GM19467 (cell line): Measurements from ENCODE around the gene SPANXB1.
"Not testable (repeated sequence)": the region's sequence is repeated elsewhere in the genome, so short reads cannot be mapped to it uniquely, and the experiment has no call there.

Experiments
- ATAC-seq: cut with Tn5 transposase; IDR thresholded peaks from one replicate; pipeline ENCODE4 v1.9.1; 2021; ENCODE audit warnings: mild to moderate bottlenecking, moderate library complexity; ENCODE audit not compliant: unreplicated experiment

Gene SPANXB1, protein sequence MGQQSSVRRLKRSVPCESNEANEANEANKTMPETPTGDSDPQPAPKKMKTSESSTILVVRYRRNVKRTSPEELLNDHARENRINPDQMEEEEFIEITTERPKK

DNA sequence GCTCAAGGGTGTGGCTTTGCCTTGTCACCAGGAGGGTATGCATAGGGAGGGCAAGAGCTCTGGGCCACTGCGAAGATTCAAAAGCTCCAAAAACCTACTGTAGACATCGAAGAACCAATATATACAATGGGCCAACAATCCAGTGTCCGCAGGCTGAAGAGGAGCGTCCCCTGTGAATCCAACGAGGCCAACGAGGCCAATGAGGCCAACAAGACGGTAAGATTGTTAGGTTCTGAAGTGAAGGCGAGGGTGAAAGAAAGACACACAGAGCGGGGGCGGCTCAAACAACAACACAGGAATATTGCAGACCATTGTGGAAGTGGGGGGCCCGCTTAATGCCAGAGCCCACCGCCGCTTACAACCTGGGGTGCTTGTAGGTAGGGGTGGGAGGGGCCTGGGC is at the start of gene SPANXB1:
Gene SPANXB1, plus strand, starts transcription at position 27 of the 400 bp plus-strand sequence. Its CDS starts 100 bp downstream, at position 127.
- not testable (repeated sequence) for ATAC-seq

DNA sequence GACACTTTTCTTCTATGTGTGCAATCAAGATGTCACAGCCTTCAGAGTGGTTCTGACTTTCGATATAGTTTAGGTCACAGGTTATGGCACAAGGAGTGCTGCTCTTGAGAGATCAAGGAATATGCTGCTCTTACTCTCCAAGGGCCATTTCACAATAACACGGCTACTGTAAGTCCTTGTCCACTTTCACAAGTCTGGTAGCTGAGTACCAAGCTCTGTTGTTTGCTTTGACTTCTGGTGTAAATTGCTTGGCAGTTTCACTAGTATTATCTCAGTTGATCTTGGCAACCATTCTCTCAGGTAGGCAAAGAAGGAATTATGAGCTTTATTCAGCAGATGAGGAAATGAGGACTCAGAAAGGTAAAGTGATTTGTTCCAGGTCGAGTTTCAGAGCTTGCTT is 35.4 kb upstream of the SPANXB1 start:
- ATAC-seq, result no peak

DNA sequence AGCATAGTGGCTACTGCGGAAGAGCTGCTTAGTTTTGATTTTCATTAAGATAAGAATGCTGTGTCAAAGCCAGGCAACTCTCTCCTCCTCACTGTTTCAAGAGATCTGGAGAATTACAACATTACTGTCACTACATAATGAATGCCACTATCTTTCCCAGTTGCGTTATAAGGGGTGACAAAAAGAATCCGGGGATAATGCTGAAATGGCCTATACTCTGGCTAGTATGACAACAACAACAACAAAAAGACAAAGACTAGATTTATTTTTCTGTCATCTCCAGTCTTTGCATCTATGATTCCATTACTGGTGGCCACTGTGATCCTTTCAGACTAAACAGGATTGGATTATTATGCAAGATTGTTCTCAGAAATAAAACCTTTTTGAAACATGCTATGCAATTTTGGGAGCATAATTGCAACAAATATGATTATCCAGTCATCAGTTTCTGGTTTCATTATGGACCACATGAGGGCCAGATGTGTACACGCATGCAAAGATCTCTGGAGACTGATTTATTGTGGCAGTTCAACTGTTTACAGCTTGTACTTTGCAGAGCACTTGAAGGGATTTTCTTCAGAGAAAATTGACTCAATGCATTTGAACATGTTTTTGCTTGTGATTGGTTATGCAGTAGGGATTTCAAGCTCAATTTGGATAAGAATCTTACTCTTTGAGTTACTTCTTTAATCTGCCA is 31.1 kb upstream of the SPANXB1 start:
- no peak for ATAC-seq

DNA sequence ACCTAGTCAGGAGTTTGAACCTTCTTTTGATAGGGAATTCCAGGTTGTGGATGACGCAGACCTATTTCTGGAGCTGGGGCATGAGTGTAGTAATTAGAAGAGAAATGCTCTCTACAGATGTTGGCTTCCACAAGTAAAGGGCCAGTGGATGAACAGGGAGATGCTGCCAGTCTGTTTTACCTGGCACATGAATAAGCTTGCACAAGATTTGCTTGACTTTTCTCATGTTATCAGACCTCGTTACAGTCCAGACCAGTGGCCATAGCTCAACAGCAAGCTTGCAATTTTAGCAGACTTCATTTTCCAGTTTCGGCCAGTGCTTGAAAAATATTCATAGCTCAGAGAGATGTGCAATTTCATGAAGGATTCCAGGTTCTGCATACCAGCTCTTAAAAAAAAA is 26.9 kb upstream of the SPANXB1 start:
- ATAC-seq, result no peak

DNA sequence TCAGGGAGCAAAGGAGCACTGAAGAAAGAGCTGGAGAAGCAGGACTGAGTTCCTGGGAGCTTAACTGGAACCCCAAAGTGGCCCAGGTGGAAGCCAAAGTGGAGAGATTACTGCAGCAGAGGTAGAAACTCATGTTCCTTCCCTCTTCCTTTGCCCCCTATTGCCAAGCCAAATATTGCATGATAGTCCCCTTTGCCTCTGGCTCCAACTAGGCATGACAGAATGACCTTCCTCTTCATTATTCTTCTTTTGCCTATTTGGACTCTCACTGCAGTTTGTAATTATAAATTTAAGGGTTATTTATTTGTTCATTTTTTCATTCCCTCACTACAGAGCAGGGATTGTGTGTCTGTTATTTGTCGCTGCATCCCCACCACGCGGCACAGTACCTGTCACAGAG is 22.1 kb upstream of the SPANXB1 start:
- ATAC-seq, result no peak

DNA sequence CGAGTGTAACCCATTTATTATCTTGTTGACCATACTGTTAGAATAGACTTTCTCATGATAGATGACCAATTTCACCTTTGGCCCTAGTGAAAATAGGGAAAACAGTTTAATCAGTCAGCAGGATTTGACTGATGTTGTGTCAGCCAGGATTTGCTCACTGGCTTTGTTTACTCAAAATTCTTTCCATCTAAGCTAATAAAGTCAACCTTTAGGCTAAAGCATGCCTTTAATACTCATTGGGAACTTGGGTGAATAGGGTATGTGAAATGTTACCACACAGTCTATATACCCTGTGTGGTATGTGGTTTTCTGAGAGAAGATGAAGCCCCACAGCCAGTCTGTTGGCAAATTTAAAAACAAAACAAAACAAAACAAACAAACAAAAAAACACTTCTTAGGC is 18.7 kb upstream of the SPANXB1 start:
- ATAC-seq, result no peak

DNA sequence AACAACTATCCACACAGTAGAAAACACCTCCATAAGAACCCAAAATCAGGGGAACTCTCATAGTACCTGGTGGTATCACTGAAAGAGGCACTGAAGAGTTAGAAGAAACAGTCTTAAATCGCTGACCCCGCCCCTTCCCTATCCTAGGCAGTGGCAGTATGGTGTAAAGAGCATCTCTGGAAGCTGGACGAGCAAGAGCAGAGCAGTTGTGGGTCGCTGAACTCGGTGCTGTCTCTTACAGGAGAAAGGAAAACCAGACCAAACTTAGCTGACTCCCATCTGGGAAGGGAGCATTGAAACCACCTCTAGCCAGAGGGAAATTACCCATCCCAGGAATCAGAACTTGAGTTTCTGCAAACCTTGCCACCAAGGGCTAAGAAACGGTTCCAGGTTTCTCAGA is 2.8 kb downstream of the SPANXB1 start:
- ATAC-seq, result not testable (repeated sequence)

DNA sequence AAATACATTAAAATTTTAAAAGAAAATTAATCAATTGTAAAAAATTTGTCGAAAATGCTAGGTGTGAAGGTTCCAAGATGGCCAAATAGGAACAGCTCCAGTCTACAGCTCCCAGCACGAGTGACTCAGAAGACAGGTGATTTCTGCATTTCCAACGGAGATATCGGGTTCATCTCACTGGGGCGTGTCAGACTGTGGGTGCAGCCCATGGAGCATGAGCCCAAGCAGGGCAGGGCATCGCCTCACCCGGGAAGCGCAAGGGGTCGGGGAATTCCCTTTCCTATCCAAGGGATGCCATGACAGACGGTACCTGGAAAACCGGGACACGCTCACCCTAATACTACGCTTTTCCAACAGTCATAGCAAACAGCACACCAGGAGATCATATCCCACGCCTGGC is 41.9 kb downstream of the SPANXB1 start:
- not testable (repeated sequence) for ATAC-seq

DNA sequence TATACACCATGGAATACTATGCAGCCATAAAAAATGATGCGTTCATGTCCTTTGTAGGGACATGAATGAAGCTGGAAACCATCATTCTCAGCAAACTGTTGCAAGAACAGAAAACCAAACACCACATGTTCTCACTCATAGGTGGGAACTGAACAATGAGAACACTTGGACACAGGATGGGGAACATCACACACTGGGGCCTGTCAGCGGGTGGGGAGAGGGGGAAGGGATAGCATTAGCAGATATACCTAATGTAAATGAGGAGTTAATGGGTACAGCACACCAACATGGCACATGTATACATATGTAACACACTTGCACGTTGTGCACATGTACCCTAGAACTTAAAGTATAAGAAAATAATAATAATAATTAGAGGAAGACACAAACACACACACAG is 47.5 kb downstream of the SPANXB1 start:
- ATAC-seq, result not testable (repeated sequence)

DNA sequence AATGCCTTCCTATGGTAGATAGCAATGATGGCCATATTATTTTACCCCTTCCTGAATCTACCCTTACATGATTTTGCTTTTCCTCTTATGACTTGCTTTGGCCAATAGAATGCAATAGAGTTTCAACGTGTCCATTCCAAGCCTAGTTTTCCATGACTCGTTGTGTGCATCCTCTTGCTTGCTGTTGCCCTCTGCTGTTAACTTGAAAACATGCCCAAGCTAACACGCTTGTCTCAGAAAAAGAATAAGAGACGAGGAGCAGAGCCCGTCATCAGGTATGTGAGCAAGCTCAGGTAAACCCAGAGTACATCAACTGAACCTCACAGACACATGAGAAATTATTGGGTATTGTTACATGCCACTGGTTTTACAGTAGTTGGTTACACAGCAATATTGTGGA is 49.7 kb downstream of the SPANXB1 start:
- not testable (repeated sequence) for ATAC-seq
